Heart right ventricle (tissue), 16 donors: ENCODE results near the gene EVC. TPM values are rescaled to one million over a fixed set of nuclear protein-coding genes. Genes with fewer than 3 reads are reported as not detected.

ENCODE experiments used
- ATAC-seq, 8 donors: fragments of 200-7000 bp; cut with Tn5 transposase; one replicate each; pipeline ENCODE4 v1.9.1; 2020; ENCODE audit warnings: mild to moderate bottlenecking in 8 of 8, moderate library complexity in 8 of 8, moderate number of reproducible peaks in 1 of 8
- DNase-seq, 2 donors: peaks; one replicate each; pipeline ENCODE4 v3.0.0-alpha.2; 2020
- H3K27ac ChIP-seq, 10 donors: fragments of 200-600 bp; sonication (generic) in 2 of 10; one replicate each; pipeline versions ENCODE4 v1.5.0 to v1.8.0; 2020 to 2022; ENCODE audit warnings: mild to moderate bottlenecking in 3 of 10
- H3K27me3 ChIP-seq, 7 donors: fragments of 200-600 bp; one replicate each; pipeline ENCODE4 v1.8.0; 2021 to 2022; ENCODE audit warnings: mild to moderate bottlenecking in 2 of 7
- H3K36me3 ChIP-seq, 9 donors: fragments of 200-600 bp; sonication (generic) in 1 of 9; one replicate each; pipeline versions ENCODE4 v1.5.0 to v1.8.0; 2020 to 2022; ENCODE audit warnings: mild to moderate bottlenecking in 2 of 9
- H3K4me1 ChIP-seq, 9 donors: fragments of 200-600 bp; sonication (generic) in 1 of 9; one replicate each; pipeline versions ENCODE4 v1.5.0 to v1.8.0; 2020 to 2022; ENCODE audit warnings: mild to moderate bottlenecking in 4 of 9
- H3K4me3 ChIP-seq, 10 donors: fragments of 200-600 bp; sonication (generic) in 2 of 10; one replicate each; pipeline versions ENCODE4 v1.5.0 to v1.8.0; 2020 to 2022; ENCODE audit warnings: mild to moderate bottlenecking in 7 of 10, moderate library complexity in 2 of 10
- H3K9me3 ChIP-seq, 11 donors: fragments of 200-600 bp in 10 of 11; sonication (generic) in 2 of 11; one replicate each; pipeline versions ENCODE4 v1.5.0 to v1.8.0; 2013 to 2022; ENCODE audit warnings: mild to moderate bottlenecking in 2 of 11, control low read depth in 1 of 11, moderate library complexity in 1 of 11
- WGBS, 2 donors: extraction: QIAGEN DNeasy Blood & Tissue Kit; methylation state at CpG; one replicate each; pipeline ENCODE4 v1.1.7; 2013; ENCODE audit warnings: inconsistent platforms in 1 of 2; 5-methylcytosine and 5-hydroxymethylcytosine counted together
- intact Hi-C, 10 donors: fragments of 100-400 bp; cut with DNase I; formaldehyde crosslinking; loops; one replicate each; pipeline versions ENCODE4 v1.11.1 to v1.14.2; 2022
- polyA plus RNA-seq, 2 donors: library from polyadenylated mRNA; stranded (reverse); fragments of 200-250 nt; gene quantifications; one replicate each; pipeline ENCODE4 v1.2.3, GENCODE V29; 2013
- total RNA-seq, 10 donors: library from RNA; stranded (reverse); fragmentation: NEBNext Ultra II Directional in 3 of 10; extraction: Animal tissue kit (Norgen Biotek cat#: 25700) in 3 of 10; gene quantifications; one replicate each; pipeline versions ENCODE4 v1.2.1 to v1.2.4, GENCODE V29; 2021 to 2023
- TF ChIP-seq, protein P1 (sequence below), 9 donors: fragments of 200-600 bp; sonication (generic) in 2 of 9; IDR thresholded peaks; one replicate each; pipeline versions ENCODE4 v1.5.0 to v1.8.0; 2021 to 2022; ENCODE audit warnings: antibody characterized with exemption in 9 of 9, mild to moderate bottlenecking in 5 of 9, moderate library complexity in 1 of 9
- donor health status: Arrhythmogenic right ventricular cardiomyopathy.
- donor health status: ischemic (EF 13 %, LVEDD 7.1; RV severe dilation, severe dysfunction).
- donor health status: healthy with polysubstance abuse.
- donor health status: DM: no; HTN: yes; CAD: no.
- donor health status: DM: no; HTN: no; CAD: no.
- donor health status: ischemic (EF 25% LVEDD 6.9; RV normal size, moderate dysfunction).
- donor health status: ischemic (EF 25% LVEDD 5.7; RV mildly dilated, moderate dysfunction).
- donor health status: healthy.
- donor health status: DM: yes; HTN: yes; CAD: no.
- donor health status: Ischemic cardiomyopathy.
- donor health status: ischemic (EF 35%, LVEDD 5.7; RV mildly dilated, moderate dysfunction).
- donor health status: nonischemic (EF 11% LVEDD 7.7; RV severe dilation, severe dysfunction).
- donor health status: DM: yes; HTN: yes; CAD: no.
- donor health status: PGD.
- donor health status: ischemic (EF 29% LVEDD 5.4; RV normal size, mild dysfunction).
- donor health status: nonischemic (EF 23%, LVEDD 6.1; RV moderate dilation, normal function).

The EVC gene
- total and polyA plus RNA-seq, 12 donors: 0.97 to 7.5 (median 4.8) TPM

DNA sequence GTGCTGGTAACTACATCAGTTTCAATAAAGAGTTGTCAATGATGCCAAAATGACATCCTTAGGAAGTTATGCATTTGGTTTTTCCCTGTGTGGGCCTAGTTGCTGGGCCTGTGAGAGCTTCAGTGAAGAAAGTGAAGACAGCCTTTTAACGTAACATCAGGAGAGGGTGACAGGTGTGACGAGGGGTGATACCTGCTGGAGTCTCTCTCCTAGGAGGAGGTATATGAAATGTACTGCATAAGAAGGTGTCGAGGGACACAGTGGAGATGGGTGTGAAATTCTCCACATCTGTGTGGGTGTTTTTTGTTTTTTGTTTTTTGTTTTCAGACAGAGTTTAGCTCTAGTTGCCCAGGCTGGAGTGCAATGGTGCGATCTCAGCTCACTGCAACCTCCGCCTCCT, 49.2 kb downstream of the EVC start:
- H3K36me3 ChIP-seq: peaks cover 0 to 40% (median 11%) of the 10 kb centered on the region in 9 donors
- no peak overlapping the region for H3K27ac ChIP-seq
- WGBS, 2 donors: 94 to 97% methylated on average over 5 of the region's 5 CpGs
- H3K4me3 ChIP-seq: no peak overlapping the region
- DNase-seq (no peak), ATAC-seq (no peak)
- peaks cover 0 to 9% (median 0%) of the 10 kb centered on the region in 11 donors for H3K9me3 ChIP-seq
- H3K4me1 ChIP-seq: peaks cover 0 to 7% (median 0%) of the 10 kb centered on the region in 9 donors
- intact Hi-C loops: no loop called here
- TF ChIP-seq, protein P1, sequence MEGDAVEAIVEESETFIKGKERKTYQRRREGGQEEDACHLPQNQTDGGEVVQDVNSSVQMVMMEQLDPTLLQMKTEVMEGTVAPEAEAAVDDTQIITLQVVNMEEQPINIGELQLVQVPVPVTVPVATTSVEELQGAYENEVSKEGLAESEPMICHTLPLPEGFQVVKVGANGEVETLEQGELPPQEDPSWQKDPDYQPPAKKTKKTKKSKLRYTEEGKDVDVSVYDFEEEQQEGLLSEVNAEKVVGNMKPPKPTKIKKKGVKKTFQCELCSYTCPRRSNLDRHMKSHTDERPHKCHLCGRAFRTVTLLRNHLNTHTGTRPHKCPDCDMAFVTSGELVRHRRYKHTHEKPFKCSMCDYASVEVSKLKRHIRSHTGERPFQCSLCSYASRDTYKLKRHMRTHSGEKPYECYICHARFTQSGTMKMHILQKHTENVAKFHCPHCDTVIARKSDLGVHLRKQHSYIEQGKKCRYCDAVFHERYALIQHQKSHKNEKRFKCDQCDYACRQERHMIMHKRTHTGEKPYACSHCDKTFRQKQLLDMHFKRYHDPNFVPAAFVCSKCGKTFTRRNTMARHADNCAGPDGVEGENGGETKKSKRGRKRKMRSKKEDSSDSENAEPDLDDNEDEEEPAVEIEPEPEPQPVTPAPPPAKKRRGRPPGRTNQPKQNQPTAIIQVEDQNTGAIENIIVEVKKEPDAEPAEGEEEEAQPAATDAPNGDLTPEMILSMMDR (IDR thresholded peaks at IDR 0.05): no peak
- H3K27me3 ChIP-seq: no peaks in the 10 kb centered on the region

DNA sequence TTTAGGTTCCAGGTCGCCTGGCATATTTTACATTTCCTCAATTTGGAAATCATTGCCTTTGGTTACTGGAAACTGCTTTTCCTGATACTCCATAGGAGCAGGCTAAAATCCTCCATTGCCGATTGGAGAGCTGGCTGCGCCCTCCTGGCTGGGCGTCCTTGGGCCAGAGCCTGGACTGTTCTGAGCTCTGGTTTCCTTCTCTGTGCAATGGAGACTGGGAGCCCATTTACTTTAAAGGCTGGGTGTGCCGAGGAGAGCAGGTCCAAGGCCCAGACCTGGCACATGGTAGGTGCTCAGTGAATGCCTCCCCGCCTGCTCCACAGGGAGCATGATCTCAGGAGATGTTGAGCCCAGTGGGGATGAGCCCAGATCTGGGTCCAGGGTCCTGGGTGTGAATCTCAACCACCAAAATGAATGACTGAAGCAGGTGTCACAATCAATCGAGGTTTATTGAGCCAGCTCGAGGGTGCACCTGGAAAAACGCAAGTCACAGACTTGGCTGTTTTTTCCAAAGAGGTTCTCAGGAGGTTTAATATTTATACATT, 50.0 kb downstream of the EVC start:
- Histone ChIP-seq H3K27me3 (no peaks in the 10 kb centered on the region), H3K4me3 (no peak overlapping the region), H3K4me1 (peaks cover 0 to 7% (median 0%) of the 10 kb centered on the region in 9 donors), H3K36me3 (peaks cover 0 to 32% (median 9%) of the 10 kb centered on the region in 9 donors), H3K27ac (no peak overlapping the region), H3K9me3 (peaks cover 0 to 9% (median 0%) of the 10 kb centered on the region in 11 donors)
- DNase-seq: no peak
- no peak for ATAC-seq
- WGBS, 2 donors: 94 to 96% methylated on average over 9 of the region's 9 CpGs
- TF ChIP-seq, protein P1 (IDR thresholded peaks at IDR 0.05): no peak
- intact Hi-C loops: no loop called here

DNA sequence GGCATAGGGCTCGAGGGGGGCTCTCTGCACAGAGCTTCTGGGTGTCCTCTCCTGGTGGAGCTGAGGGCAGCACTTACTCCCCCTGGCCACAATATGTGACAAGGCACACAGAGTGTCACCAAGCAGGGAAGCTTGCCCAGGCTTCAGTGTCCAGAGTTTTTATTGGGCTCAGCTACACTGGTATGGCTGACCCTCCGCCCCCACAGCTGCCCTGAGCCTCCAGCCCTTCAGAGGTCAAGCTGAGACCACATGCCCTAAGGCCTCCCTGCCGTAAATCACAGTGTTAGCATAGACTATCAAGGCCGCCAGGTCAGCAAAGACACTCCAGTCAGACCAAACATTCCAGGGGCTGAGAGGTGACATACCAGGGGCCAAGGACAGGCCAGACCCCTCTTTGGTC, 59.0 kb downstream of the EVC start:
- no peak for ATAC-seq
- TF ChIP-seq, protein P1 (IDR thresholded peaks at IDR 0.05): no peak

DNA sequence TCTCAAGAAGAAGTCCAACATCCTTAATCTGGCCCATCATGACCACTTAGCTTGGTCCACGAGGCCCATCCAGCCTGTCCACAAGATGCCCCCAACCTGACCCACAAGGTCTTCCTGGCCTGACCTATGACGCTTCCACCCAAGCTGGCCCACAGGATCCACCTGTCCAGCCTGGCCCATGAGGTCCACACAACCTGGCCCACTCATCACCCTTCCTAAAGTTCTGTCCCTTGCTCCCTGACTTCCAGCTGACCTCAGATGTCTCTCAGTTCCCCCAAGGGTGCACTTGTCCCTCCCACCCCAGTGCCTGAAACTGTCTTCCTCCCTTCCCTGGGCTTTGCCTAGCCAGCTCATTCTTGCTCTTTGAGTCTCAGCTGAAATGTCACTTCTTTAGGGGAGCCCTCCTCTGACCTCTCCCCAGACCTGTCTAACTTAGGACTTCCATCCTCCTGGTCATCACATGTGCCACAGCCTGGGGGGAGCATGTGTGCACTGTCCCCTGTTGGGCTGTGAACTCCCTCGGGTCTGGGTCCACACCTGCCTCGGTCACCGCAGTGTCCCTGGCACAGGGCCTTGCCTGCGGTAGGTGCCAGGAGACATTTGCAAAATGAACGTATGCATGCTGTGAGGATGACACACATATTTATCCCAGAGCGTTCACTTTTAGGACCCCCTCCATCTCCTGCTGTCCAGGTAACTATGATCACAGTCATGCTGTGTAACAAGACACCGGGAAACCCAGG, 61.7 kb downstream of the EVC start:
- TF ChIP-seq, protein P1 (IDR thresholded peaks at IDR 0.05): no peak
- intact Hi-C loops: no loop called here
- Histone ChIP-seq H3K27ac (no peak overlapping the region), H3K27me3 (no peaks in the 10 kb centered on the region), H3K36me3 (peaks cover 0 to 16% (median 0%) of the 10 kb centered on the region in 9 donors), H3K4me1 (no peaks in the 10 kb centered on the region), H3K4me3 (no peak overlapping the region), H3K9me3 (peaks cover 0 to 29% (median 15%) of the 10 kb centered on the region in 11 donors)
- WGBS, 2 donors: 89 to 91% methylated on average over 9 of the region's 9 CpGs
- no peak for DNase-seq
- no peak for ATAC-seq

More for the DNA sequence above, 59.0 kb downstream of the EVC start:
- no peak overlapping the region for H3K27ac ChIP-seq
- DNase-seq: no peak
- H3K36me3 ChIP-seq: peaks cover 0 to 3% (median 0%) of the 10 kb centered on the region in 9 donors
- H3K4me1 ChIP-seq: no peaks in the 10 kb centered on the region
- intact Hi-C loops: no loop called here
- peaks cover 0 to 5% (median 0%) of the 10 kb centered on the region in 11 donors for H3K9me3 ChIP-seq
- H3K27me3 ChIP-seq: no peaks in the 10 kb centered on the region
- H3K4me3 ChIP-seq: no peak overlapping the region
- WGBS, 2 donors: 94 to 98% methylated on average over 4 of the region's 4 CpGs
